Astrocyte (in vitro differentiated cells and primary cell): ENCODE results near the gene SLC4A2. TPM values are rescaled to one million over a fixed set of nuclear protein-coding genes. Genes with fewer than 3 reads are reported as not detected.

ENCODE experiments used
- DNase-seq: peaks from one replicate; pipeline ENCODE4 v3.0.0-alpha.2; 2010; ENCODE audit warnings: low read depth
- FAIRE-seq: peaks from 2 replicates; lab custom pipeline; 2011; peaks lifted over from hg19 to GRCh38; lab: Jason Lieb, UNC
- H2AFZ ChIP-seq: 2 replicates; pipeline ENCODE4 v1.6.0; 2012; ENCODE audit warnings: low read depth, low read length, inconsistent platforms
- H3K27ac ChIP-seq: 2 replicates; pipeline ENCODE4 v1.5.1; 2011; ENCODE audit warnings: low read depth, low read length, inconsistent platforms
- H3K27me3 ChIP-seq: 2 replicates; pipeline ENCODE4 v1.6.0; 2011; ENCODE audit warnings: low read length, inconsistent platforms; ENCODE audit not compliant: insufficient read depth
- H3K36me3 ChIP-seq: 2 replicates; pipeline ENCODE4 v1.5.1; 2011; ENCODE audit warnings: low read length, inconsistent platforms; ENCODE audit not compliant: insufficient read depth
- H3K4me1 ChIP-seq: 2 replicates; pipeline ENCODE4 v1.5.1; 2011; ENCODE audit warnings: low read length, inconsistent platforms; ENCODE audit not compliant: insufficient read depth
- H3K4me2 ChIP-seq: 2 replicates; pipeline ENCODE4 v1.6.0; 2012; ENCODE audit warnings: low read length, inconsistent platforms
- H3K4me3 ChIP-seq: 2 replicates; pipeline ENCODE4 v1.5.1; 2011; ENCODE audit warnings: low read depth, mild to moderate bottlenecking, low read length, inconsistent platforms; ENCODE audit not compliant: insufficient read depth
- H3K79me2 ChIP-seq: 2 replicates; pipeline ENCODE4 v1.6.0; 2012; ENCODE audit warnings: mild to moderate bottlenecking, low read length, inconsistent platforms; ENCODE audit not compliant: insufficient read depth
- H3K9ac ChIP-seq: 2 replicates; pipeline ENCODE4 v1.6.0; 2012; ENCODE audit warnings: mild to moderate bottlenecking, low read length, inconsistent platforms
- H3K9me3 ChIP-seq: 2 replicates; pipeline ENCODE4 v1.5.1; 2012; ENCODE audit warnings: low read depth, mild to moderate bottlenecking, low read length, inconsistent platforms; ENCODE audit not compliant: insufficient read depth
- H4K20me1 ChIP-seq: 2 replicates; pipeline ENCODE4 v1.6.0; 2012; ENCODE audit warnings: low read length, inconsistent platforms; ENCODE audit not compliant: insufficient read depth
- H3K27ac Mint-ChIP-seq: one replicate; pipeline ENCODE4 v1.8.0; 2021; ENCODE audit warnings: mild to moderate bottlenecking, mixed read lengths; ENCODE audit not compliant: unreplicated experiment
- H3K27me3 Mint-ChIP-seq: one replicate; pipeline ENCODE4 v1.8.0; 2021; ENCODE audit warnings: low read depth, mixed read lengths; ENCODE audit not compliant: unreplicated experiment
- H3K36me3 Mint-ChIP-seq: one replicate; pipeline ENCODE4 v1.8.0; 2021; ENCODE audit warnings: low read depth, mixed read lengths; ENCODE audit not compliant: unreplicated experiment
- H3K4me1 Mint-ChIP-seq: one replicate; pipeline ENCODE4 v1.8.0; 2021; ENCODE audit warnings: low read depth, mixed read lengths; ENCODE audit not compliant: unreplicated experiment
- H3K4me3 Mint-ChIP-seq: one replicate; pipeline ENCODE4 v1.8.0; 2021; ENCODE audit warnings: mild to moderate bottlenecking, moderate library complexity, mixed read lengths; ENCODE audit not compliant: unreplicated experiment
- H3K9me3 Mint-ChIP-seq: one replicate; pipeline ENCODE4 v1.8.0; 2021; ENCODE audit warnings: mild to moderate bottlenecking, mixed read lengths; ENCODE audit not compliant: unreplicated experiment
- EZH2 ChIP-seq: IDR thresholded peaks from 2 replicates; pipeline ENCODE4 v1.6.1; 2012; ENCODE audit warnings: mild to moderate bottlenecking, low read length, inconsistent platforms; ENCODE audit not compliant: insufficient read depth
- total RNA-seq: library from RNA; stranded (reverse); gene quantifications from 2 replicates; pipeline ENCODE4 v1.2.1, GENCODE V29; 2021
- TF ChIP-seq, protein P1 (sequence below): IDR thresholded peaks from 2 replicates; pipeline ENCODE4 v1.5.1; 2011; ENCODE audit warnings: low read depth, mild to moderate bottlenecking, inconsistent platforms, low read length, moderate library complexity; ENCODE audit not compliant: insufficient read depth

SLC4A2 gene
- total RNA-seq, 1 donor from 2014 or later = 302 TPM

DNA sequence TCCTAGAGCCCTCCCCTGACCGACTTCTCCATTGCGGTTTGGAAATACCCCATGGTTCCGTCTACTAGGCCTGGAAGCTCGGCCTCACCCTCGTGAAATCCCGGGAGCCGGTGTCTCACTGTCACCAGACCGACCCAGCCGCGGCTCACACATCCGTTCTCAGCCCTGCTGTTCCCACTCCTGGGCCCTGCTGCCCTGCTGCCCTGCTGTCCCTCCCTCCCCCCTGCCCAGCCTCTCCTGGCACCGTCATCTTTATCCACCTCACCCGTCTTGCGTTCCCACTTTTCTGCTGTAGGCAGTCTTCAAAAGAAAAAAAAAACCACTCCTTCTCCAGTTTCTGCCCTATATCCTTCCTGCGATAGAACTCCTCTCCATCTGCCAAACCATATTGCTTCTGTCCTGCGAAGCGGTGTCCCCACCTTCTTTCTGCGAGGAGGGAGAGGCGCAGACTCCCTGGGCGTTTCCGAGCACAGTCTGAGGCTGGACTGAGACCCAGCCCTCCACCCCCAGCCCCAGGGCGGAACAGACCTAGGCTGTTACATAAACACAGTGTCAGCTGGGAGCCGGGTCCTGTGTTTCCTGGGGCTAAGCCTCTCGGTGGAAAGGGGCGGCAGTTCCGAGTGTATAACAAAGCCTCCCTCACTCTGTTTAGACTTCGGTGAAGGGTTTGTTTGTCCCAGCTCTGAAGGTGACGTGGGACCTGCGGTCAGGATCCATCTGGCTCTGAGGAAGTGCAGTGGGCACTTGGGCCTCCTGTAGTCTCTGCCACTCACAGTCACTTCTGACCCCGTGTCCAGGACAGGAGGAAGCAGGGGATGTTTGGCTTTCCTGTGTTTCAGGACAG lies 29.7 kb downstream of the SLC4A2 start:
- Histone ChIP-seq H3K9me3 (no peaks in the 10 kb centered on the region), H3K9ac (peak overlapping the region; percentile 82), H3K79me2 (peaks cover 73% of the 10 kb centered on the region), H3K4me1 (peaks cover 32% of the 10 kb centered on the region), H3K4me3 (peak overlapping the region; percentile 83), H2AFZ (peak overlapping the region; percentile 8), H3K27ac (peak overlapping the region; percentile 61), H3K36me3 (no peaks in the 10 kb centered on the region), H4K20me1 (peaks cover 70% of the 10 kb centered on the region), H3K4me2 (peak overlapping the region; percentile 99), H3K27me3 (no peaks in the 10 kb centered on the region)
- Mint-ChIP-seq H3K4me1 (peaks cover 34% of the 10 kb centered on the region), H3K27me3 (no peaks in the 10 kb centered on the region), H3K36me3 (peaks cover 5% of the 10 kb centered on the region), H3K4me3 (peak overlapping the region; percentile 88), H3K9me3 (no peaks in the 10 kb centered on the region), H3K27ac (peak overlapping the region; percentile 83)
- FAIRE-seq = no peak
- DNase-seq = peak; percentile 52
- TF ChIP-seq, protein P1, sequence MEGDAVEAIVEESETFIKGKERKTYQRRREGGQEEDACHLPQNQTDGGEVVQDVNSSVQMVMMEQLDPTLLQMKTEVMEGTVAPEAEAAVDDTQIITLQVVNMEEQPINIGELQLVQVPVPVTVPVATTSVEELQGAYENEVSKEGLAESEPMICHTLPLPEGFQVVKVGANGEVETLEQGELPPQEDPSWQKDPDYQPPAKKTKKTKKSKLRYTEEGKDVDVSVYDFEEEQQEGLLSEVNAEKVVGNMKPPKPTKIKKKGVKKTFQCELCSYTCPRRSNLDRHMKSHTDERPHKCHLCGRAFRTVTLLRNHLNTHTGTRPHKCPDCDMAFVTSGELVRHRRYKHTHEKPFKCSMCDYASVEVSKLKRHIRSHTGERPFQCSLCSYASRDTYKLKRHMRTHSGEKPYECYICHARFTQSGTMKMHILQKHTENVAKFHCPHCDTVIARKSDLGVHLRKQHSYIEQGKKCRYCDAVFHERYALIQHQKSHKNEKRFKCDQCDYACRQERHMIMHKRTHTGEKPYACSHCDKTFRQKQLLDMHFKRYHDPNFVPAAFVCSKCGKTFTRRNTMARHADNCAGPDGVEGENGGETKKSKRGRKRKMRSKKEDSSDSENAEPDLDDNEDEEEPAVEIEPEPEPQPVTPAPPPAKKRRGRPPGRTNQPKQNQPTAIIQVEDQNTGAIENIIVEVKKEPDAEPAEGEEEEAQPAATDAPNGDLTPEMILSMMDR = no peak
- no peak for TF ChIP-seq EZH2

DNA sequence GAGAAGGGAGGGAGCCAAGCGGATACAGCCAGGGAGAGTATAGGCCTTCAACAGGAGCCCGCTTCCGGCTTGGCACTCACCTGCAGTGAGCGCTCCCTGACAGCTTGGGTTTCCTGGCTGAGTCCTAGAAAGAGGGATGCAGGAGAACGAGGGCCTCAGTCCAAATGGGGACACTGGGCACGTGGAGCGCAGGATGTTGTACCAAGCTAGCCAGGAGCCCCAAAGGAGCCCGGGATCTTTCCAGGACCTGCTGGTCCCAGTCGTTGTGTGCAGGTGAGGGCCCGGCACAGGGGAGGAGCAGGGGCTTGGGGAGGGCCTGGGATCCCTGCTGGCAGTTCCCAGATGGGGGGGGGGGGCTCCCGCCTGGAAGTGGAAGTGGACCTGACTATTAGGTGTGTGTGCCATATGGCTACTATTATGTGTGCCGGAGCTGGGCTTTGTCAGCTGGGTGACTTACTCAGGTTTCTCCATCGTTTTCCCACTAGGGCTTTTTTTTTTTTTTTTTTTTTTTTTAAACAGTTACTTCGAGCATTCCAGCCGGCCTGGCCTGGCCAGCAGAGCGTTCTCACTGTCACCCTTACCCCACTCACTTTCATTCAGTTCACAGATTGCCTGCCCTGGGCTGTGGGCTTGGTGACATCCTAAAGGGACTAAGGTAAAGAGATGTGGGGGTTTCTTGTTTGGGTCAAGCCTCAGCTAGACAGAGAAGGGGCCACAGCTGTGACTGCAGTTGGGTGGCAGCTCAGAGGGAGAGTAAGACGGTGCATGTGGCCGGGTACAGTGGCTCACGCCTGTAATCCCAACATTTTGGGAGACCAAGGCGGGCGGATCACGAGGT lies 30.7 kb downstream of the SLC4A2 start:
- peaks cover 5% of the 10 kb centered on the region for H3K36me3 Mint-ChIP-seq
- Histone ChIP-seq H4K20me1 (peaks cover 80% of the 10 kb centered on the region), H3K27ac (peak overlapping the region; percentile 61), H3K4me3 (no peak overlapping the region), H3K4me2 (peak overlapping the region; percentile 99), H3K4me1 (peaks cover 32% of the 10 kb centered on the region), H3K36me3 (no peaks in the 10 kb centered on the region), H2AFZ (no peak overlapping the region), H3K27me3 (no peaks in the 10 kb centered on the region), H3K9me3 (no peaks in the 10 kb centered on the region), H3K79me2 (peaks cover 83% of the 10 kb centered on the region), H3K9ac (peak overlapping the region; percentile 82)
- H3K27ac Mint-ChIP-seq = peak overlapping the region; percentile 83
- H3K9me3 Mint-ChIP-seq = no peaks in the 10 kb centered on the region
- no peaks in the 10 kb centered on the region for H3K27me3 Mint-ChIP-seq
- DNase-seq (no peak), FAIRE-seq (no peak)
- no peak for TF ChIP-seq EZH2
- peaks cover 38% of the 10 kb centered on the region for H3K4me1 Mint-ChIP-seq
- H3K4me3 Mint-ChIP-seq = peak overlapping the region; percentile 88

DNA sequence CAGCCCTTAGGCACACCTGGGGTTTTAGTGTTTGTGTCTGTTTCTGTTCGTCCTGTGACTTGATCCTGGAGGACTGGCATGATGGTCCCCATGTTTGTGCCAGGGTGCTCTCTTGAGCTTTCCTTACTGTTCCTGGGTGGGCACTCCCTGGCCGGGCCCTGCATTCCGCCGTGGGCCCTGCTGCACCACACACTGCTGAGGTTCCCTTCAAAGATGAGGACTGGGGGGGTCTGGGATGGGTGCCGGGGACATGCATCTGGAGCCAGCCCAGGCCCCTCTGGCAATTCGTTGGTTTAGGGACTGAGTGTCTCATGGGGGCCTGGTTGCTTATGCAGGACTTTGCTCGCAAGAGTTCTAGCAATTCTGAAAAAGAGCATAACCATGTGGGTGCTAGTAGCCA lies 31.6 kb downstream of the SLC4A2 start:
- Mint-ChIP-seq H3K4me3 (peak overlapping the region; percentile 68), H3K36me3 (peaks cover 5% of the 10 kb centered on the region), H3K9me3 (no peaks in the 10 kb centered on the region), H3K27me3 (no peaks in the 10 kb centered on the region), H3K27ac (no peak overlapping the region), H3K4me1 (peaks cover 40% of the 10 kb centered on the region)
- FAIRE-seq (no peak), DNase-seq (no peak)
- TF ChIP-seq EZH2 = no peak
- TF ChIP-seq, protein P1 = no peak
- H3K4me2 ChIP-seq = no peak overlapping the region
- H3K27ac ChIP-seq = no peak overlapping the region
- H3K36me3 ChIP-seq = no peaks in the 10 kb centered on the region
- no peak overlapping the region for H3K9ac ChIP-seq
- peaks cover 89% of the 10 kb centered on the region for H4K20me1 ChIP-seq
- H3K4me1 ChIP-seq = peaks cover 28% of the 10 kb centered on the region
- H3K79me2 ChIP-seq = peaks cover 92% of the 10 kb centered on the region
- H3K9me3 ChIP-seq = no peaks in the 10 kb centered on the region
- no peak overlapping the region for H3K4me3 ChIP-seq
- H2AFZ ChIP-seq = no peak overlapping the region
- no peaks in the 10 kb centered on the region for H3K27me3 ChIP-seq
